ENCODE data around the gene ZNF683.

ZNF683 gene

GRCh38 chr1:26354972-26355371 is 17.6 kb downstream of the ZNF683 start:
- Histone ChIP-seq H3K9me3 (ENCODE audit: control insufficient read depth, insufficient read depth, low read depth, low read length) (no peaks in the 10 kb centered on the region), H3K4me3 (ENCODE audit: low read depth, low read length) (no peak overlapping the region), H3K36me3 (ENCODE audit: control insufficient read depth in 2 of 2, insufficient read depth in 1 of 2, low read length in 2 of 2) (no peaks in the 10 kb centered on the region), H3K27ac (ENCODE audit: extremely low read depth, low read depth, low read length) (no peak overlapping the region), H3K4me1 (ENCODE audit: control insufficient read depth, insufficient read depth, low read length) (no peaks in the 10 kb centered on the region)
- ChIA-PET POLR2A (no interaction called here), CTCF (interaction anchor here (0.8 to 4.2 kb wide), 4 partner anchors 9 to 64 kb away, joined by 3 to 26 read pairs (median 6); no protein-coding TSS in a partner anchor)
- TF ChIP-seq PATZ1 (tag by site-specific recombination; IDR thresholded peaks at IDR 0.05) (no peak), EGR2 (tag by site-specific recombination; IDR thresholded peaks at IDR 0.05; ENCODE audit: low read depth) (no peak), ZNF626 (tag by site-specific recombination; IDR thresholded peaks at IDR 0.05) (no peak), ZNF138 (tag by site-specific recombination; IDR thresholded peaks at IDR 0.05; ENCODE audit: borderline replicate concordance) (no peak), ZNF292 (tag by site-specific recombination; IDR thresholded peaks at IDR 0.05; ENCODE audit: borderline replicate concordance, low read depth) (no peak), BCL6B (tag by site-specific recombination; IDR thresholded peaks at IDR 0.05) (no peak), ZNF16 (tag by site-specific recombination; IDR thresholded peaks at IDR 0.05; ENCODE audit: low read depth) (no peak)

- CTCF ChIA-PET, result interaction anchor here (0.6 to 4.2 kb wide), 6 partner anchors 10 to 65 kb away, joined by 3 to 26 read pairs (median 4); no protein-coding TSS in a partner anchor
- POLR2A ChIA-PET, result no interaction called here
- H3K9me3 ChIP-seq (ENCODE audit: control insufficient read depth, insufficient read depth, low read depth, low read length), result no peaks in the 10 kb centered on the region
- H3K27ac ChIP-seq (ENCODE audit: extremely low read depth, low read depth, low read length), result no peak within 1 kb of the TSS
- H3K36me3 ChIP-seq (ENCODE audit: control insufficient read depth in 2 of 2, insufficient read depth in 1 of 2, low read length in 2 of 2), result no peaks in the 10 kb centered on the region
- TF ChIP-seq ZFP37 (tag by site-specific recombination; IDR thresholded peaks at IDR 0.05) (no peak), ZIC2 (tag by site-specific recombination; IDR thresholded peaks at IDR 0.05) (peak; percentile 65)
- H3K4me3 ChIP-seq (ENCODE audit: low read depth, low read length), result no peak within 1 kb of the TSS
- H3K4me1 ChIP-seq (ENCODE audit: control insufficient read depth, insufficient read depth, low read length), result no peaks in the 10 kb centered on the region
These were observed 18.4 kb downstream of the ZNF683 start, which contains the start of gene CRYBG2 for GRCh38 chr1:26353976-26354820. Gene CRYBG2, minus strand, starts transcription at chr1:26354130. Its CDS starts 7,473 bp downstream, at chr1:26346657.

- POLR2A ChIA-PET, result no interaction called here
- no peak overlapping the region for H3K27ac ChIP-seq (ENCODE audit: extremely low read depth, low read depth, low read length)
- no peak overlapping the region for H3K4me3 ChIP-seq (ENCODE audit: low read depth, low read length)
- no peak for TF ChIP-seq ZNF426 (tag by site-specific recombination; IDR thresholded peaks at IDR 0.05)
- TF ChIP-seq ZNF768 (tag by site-specific recombination; IDR thresholded peaks at IDR 0.05), result peak; percentile 82
- no peak for TF ChIP-seq PRDM4 (tag by site-specific recombination; IDR thresholded peaks at IDR 0.05)
- peak; percentile 20; the same call in 1 of the 2 replicates for TF ChIP-seq SP7 (tag by site-specific recombination; IDR thresholded peaks at IDR 0.05)
- no peak for TF ChIP-seq TSHZ1 (tag by site-specific recombination; IDR thresholded peaks at IDR 0.05; ENCODE audit: borderline replicate concordance)
- no peak for TF ChIP-seq ZSCAN5A (tag by site-specific recombination; IDR thresholded peaks at IDR 0.05)
- no peak for TF ChIP-seq ZNF248 (tag by site-specific recombination; IDR thresholded peaks at IDR 0.05)
- peak; percentile 96 for TF ChIP-seq GLIS1 (tag by site-specific recombination; IDR thresholded peaks at IDR 0.05)
- CTCF ChIA-PET, result interaction anchor here (1.2 to 4.2 kb wide), 3 partner anchors 11 to 64 kb away, joined by 4 to 26 read pairs (median 9); no protein-coding TSS in a partner anchor
- H3K9me3 ChIP-seq (ENCODE audit: control insufficient read depth, insufficient read depth, low read depth, low read length), result no peaks in the 10 kb centered on the region
- H3K4me1 ChIP-seq (ENCODE audit: control insufficient read depth, insufficient read depth, low read length), result no peaks in the 10 kb centered on the region
- H3K36me3 ChIP-seq (ENCODE audit: control insufficient read depth in 2 of 2, insufficient read depth in 1 of 2, low read length in 2 of 2), result no peaks in the 10 kb centered on the region
These were observed 19.2 kb downstream of the ZNF683 start for GRCh38 chr1:26353210-26353859.
